Stomach (tissue), 9 donors: ENCODE data around the gene PLXNA2. TPM values are rescaled to one million over a fixed set of nuclear protein-coding genes. Genes with fewer than 3 reads are reported as not detected.

ENCODE experiments used
- DNase-seq, 2 donors: peaks; one replicate each; pipeline versions ENCODE4 v3.0.0 to v3.0.0-alpha.2; 2013 to 2019
- H3K27ac ChIP-seq, 5 donors: fragments of 200-600 bp in 4 of 5; sonication (generic) in 4 of 5; one replicate each; pipeline ENCODE4 v1.5.1; 2013 to 2019; ENCODE audit warnings: mild to moderate bottlenecking in 1 of 5, moderate library complexity in 1 of 5
- H3K27me3 ChIP-seq, 3 donors: fragments of 200-600 bp; sonication (generic); one replicate each; pipeline ENCODE4 v1.5.1; 2017 to 2019; ENCODE audit warnings: mixed run types in 1 of 3
- H3K36me3 ChIP-seq, 4 donors: fragments of 200-600 bp; sonication (generic); 1 replicate in 3 of 4; 2 replicates in 1 of 4; pipeline ENCODE4 v1.5.1; 2016 to 2019
- H3K4me1 ChIP-seq, 4 donors: fragments of 200-600 bp; sonication (generic); one replicate each; pipeline ENCODE4 v1.5.1; 2016 to 2019
- H3K4me3 ChIP-seq, 4 donors: fragments of 200-600 bp; sonication (generic) in 3 of 4; one replicate each; pipeline ENCODE4 v1.5.1; 2016 to 2019; ENCODE audit warnings: mild to moderate bottlenecking in 1 of 4
- H3K9me3 ChIP-seq, 4 donors: fragments of 200-600 bp; sonication (generic); one replicate each; pipeline ENCODE4 v1.5.1; 2016 to 2019
- CTCF ChIP-seq, 7 experiments: fragments of 450-650 bp in 4 of 7; fragments of 200-600 bp in 3 of 7; sonication (generic) in 3 of 7; IDR thresholded peaks; one replicate each; pipeline ENCODE4 v1.5.1; 2016 to 2019; ENCODE audit warnings: antibody characterized with exemption in 7 of 7, control low read depth in 2 of 7, mild to moderate bottlenecking in 1 of 7
- EP300 ChIP-seq: sonication (generic); formaldehyde crosslinking; IDR thresholded peaks from one replicate; pipeline ENCODE4 v1.6.1; 2017; ENCODE audit warnings: antibody characterized with exemption
- POLR2A ChIP-seq, 4 donors: fragments of 450-650 bp; IDR thresholded peaks; one replicate each; pipeline ENCODE4 v1.6.1; 2016; ENCODE audit warnings: antibody characterized with exemption in 4 of 4, control low read depth in 2 of 4, mild to moderate bottlenecking in 1 of 4, moderate library complexity in 1 of 4
- POLR2AphosphoS5 ChIP-seq, 3 donors: sonication (generic); formaldehyde crosslinking; IDR thresholded peaks; one replicate each; pipeline ENCODE4 v1.6.1; 2016; ENCODE audit warnings: antibody characterized with exemption in 3 of 3
- WGBS, 5 donors: extraction: QIAGEN DNeasy Blood & Tissue Kit in 3 of 5; methylation state at CpG; one replicate each; pipeline versions ENCODE4 v1.1.5 to v1.1.7; 2013 to 2018; 5-methylcytosine and 5-hydroxymethylcytosine counted together
- intact Hi-C: fragments of 100-400 bp; cut with DNase I; formaldehyde crosslinking; loops from one replicate; pipeline ENCODE4 v1.15.1; 2023; ENCODE audit warnings: low total_unique reads
- polyA plus RNA-seq, 3 donors: library from polyadenylated mRNA; stranded (reverse); fragments of 200-250 nt; gene quantifications; one replicate each; pipeline ENCODE4 v1.2.3, GENCODE V29; 2013
- total RNA-seq, 5 donors: library from RNA; depleted of rRNA; stranded (reverse); fragments of >200 nt; gene quantifications; one replicate each; pipeline versions ENCODE4 v1.1.0 to v1.2.3, GENCODE V29; 2014 to 2016
- donor health status: healthy with polysubstance abuse.
- donor health status: Bipolar disorder and iron deficiency.
- donor health status: healthy.

Gene PLXNA2
- total and polyA plus RNA-seq, 8 donors: 2.7 to 185 (median 28.7) TPM

GRCh38 chr1:207997486-207998268 is 246.5 kb downstream of the PLXNA2 start:
- 38 to 45% (median 40%) methylated on average over 9 of the region's 9 CpGs for WGBS, 5 donors
- no peak overlapping the region for H3K4me3 ChIP-seq
- TF ChIP-seq POLR2A (IDR thresholded peaks at IDR 0.05) (no peak), EP300 (no peak), CTCF (IDR thresholded peaks at IDR 0.05) (peak in 5 of 7 experiments; percentile 65 to 79 (median 74)), POLR2AphosphoS5 (IDR thresholded peaks at IDR 0.05) (peak in 1 of 3 donors; percentile 62)
- H3K27me3 ChIP-seq: no peaks in the 10 kb centered on the region
- H3K27ac ChIP-seq: no peak overlapping the region
- peaks cover 0 to 5% (median 0%) of the 10 kb centered on the region in 4 donors for H3K9me3 ChIP-seq
- DNase-seq: peak; percentile 89 to 93
- no peaks in the 10 kb centered on the region for H3K36me3 ChIP-seq
- intact Hi-C loops: no loop called here
- H3K4me1 ChIP-seq: peaks cover 0 to 11% (median 4%) of the 10 kb centered on the region in 4 donors

- Histone ChIP-seq H3K4me3 (no peak overlapping the region), H3K9me3 (peaks cover 0 to 5% (median 0%) of the 10 kb centered on the region in 4 donors), H3K4me1 (peaks cover 0 to 14% (median 4%) of the 10 kb centered on the region in 4 donors), H3K27me3 (no peaks in the 10 kb centered on the region), H3K27ac (no peak overlapping the region), H3K36me3 (no peaks in the 10 kb centered on the region)
- no peak for DNase-seq
- TF ChIP-seq EP300 (no peak), CTCF (IDR thresholded peaks at IDR 0.05) (no peak), POLR2A (IDR thresholded peaks at IDR 0.05) (no peak), POLR2AphosphoS5 (IDR thresholded peaks at IDR 0.05) (no peak)
- intact Hi-C loops: no loop called here
Measured at GRCh38 chr1:207996636-207997035, 247.5 kb downstream of the PLXNA2 start.

GRCh38 chr1:207995576-207995975 is 248.6 kb downstream of the PLXNA2 start:
- no peak for DNase-seq
- no peaks in the 10 kb centered on the region for H3K27me3 ChIP-seq
- TF ChIP-seq POLR2AphosphoS5 (IDR thresholded peaks at IDR 0.05): no peak
- no peak for TF ChIP-seq POLR2A (IDR thresholded peaks at IDR 0.05)
- TF ChIP-seq CTCF (IDR thresholded peaks at IDR 0.05): no peak
- no peak for TF ChIP-seq EP300
- H3K4me3 ChIP-seq: no peak overlapping the region
- H3K4me1 ChIP-seq: peaks cover 0 to 14% (median 4%) of the 10 kb centered on the region in 4 donors
- intact Hi-C loops: no loop called here
- no peaks in the 10 kb centered on the region for H3K36me3 ChIP-seq
- WGBS, 5 donors: 84 to 91% (median 89%) methylated on average over 4 of the region's 4 CpGs
- no peak overlapping the region for H3K27ac ChIP-seq
- H3K9me3 ChIP-seq: no peaks in the 10 kb centered on the region

GRCh38 chr1:207993477-207994445 is 250.4 kb downstream of the PLXNA2 start:
- Histone ChIP-seq H3K9me3 (no peaks in the 10 kb centered on the region), H3K4me3 (no peak overlapping the region), H3K27ac (no peak overlapping the region), H3K4me1 (peaks cover 0 to 14% (median 4%) of the 10 kb centered on the region in 4 donors), H3K27me3 (no peaks in the 10 kb centered on the region), H3K36me3 (no peaks in the 10 kb centered on the region)
- WGBS, 5 donors: 87 to 93% (median 91%) methylated on average over 5 of the region's 5 CpGs
- peak in 1 of 2 donors; percentile 25 for DNase-seq
- intact Hi-C loops: no loop called here
- no peak for TF ChIP-seq CTCF (IDR thresholded peaks at IDR 0.05)
- no peak for TF ChIP-seq POLR2AphosphoS5 (IDR thresholded peaks at IDR 0.05)
- TF ChIP-seq POLR2A (IDR thresholded peaks at IDR 0.05): no peak
- TF ChIP-seq EP300: no peak
